Measurements from ENCODE around the gene RNPEP. TPM values are rescaled to one million over a fixed set of nuclear protein-coding genes. Genes with fewer than 3 reads are reported as not detected.
A peak's percentile ranks its signal among the peaks of the same experiment; 100 is the strongest.

Gene RNPEP, protein sequence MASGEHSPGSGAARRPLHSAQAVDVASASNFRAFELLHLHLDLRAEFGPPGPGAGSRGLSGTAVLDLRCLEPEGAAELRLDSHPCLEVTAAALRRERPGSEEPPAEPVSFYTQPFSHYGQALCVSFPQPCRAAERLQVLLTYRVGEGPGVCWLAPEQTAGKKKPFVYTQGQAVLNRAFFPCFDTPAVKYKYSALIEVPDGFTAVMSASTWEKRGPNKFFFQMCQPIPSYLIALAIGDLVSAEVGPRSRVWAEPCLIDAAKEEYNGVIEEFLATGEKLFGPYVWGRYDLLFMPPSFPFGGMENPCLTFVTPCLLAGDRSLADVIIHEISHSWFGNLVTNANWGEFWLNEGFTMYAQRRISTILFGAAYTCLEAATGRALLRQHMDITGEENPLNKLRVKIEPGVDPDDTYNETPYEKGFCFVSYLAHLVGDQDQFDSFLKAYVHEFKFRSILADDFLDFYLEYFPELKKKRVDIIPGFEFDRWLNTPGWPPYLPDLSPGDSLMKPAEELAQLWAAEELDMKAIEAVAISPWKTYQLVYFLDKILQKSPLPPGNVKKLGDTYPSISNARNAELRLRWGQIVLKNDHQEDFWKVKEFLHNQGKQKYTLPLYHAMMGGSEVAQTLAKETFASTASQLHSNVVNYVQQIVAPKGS
- 27.2 TPM for polyA plus RNA-seq (2013, experiment 1 of 2)
- 27.7 TPM for polyA plus RNA-seq (2013, experiment 2 of 2)

- H3K23ac ChIP-seq (ENCODE audit: low read depth, low read length, poor library complexity): peak within 1 kb of the TSS; percentile 94
- peaks cover 2 to 5% of the 10 kb centered on the region in 2 donors for H3K4me1 ChIP-seq (ENCODE audit: control insufficient read depth in 2 of 2, insufficient read depth in 1 of 2, low read depth in 1 of 2, low read length in 2 of 2)
- peaks cover 2% of the 10 kb centered on the region for H3K79me1 ChIP-seq (ENCODE audit: low read depth, low read length)
- peak within 1 kb of the TSS; percentile 98 for H3K9ac ChIP-seq (ENCODE audit: low read depth, low read length, poor library complexity)
- DNase-seq (ENCODE audit: low spot score): peak; percentile 64
- H3K36me3 ChIP-seq (replicated peaks in 1 of 2; ENCODE audit: control insufficient read depth in 2 of 2, insufficient read depth in 2 of 2, low read length in 2 of 2): peaks cover 0 to 5% of the 10 kb centered on the region in 2 donors
- H3K27ac ChIP-seq (replicated peaks; ENCODE audit: low read length): peak within 1 kb of the TSS; percentile 61
- H3K4me3 ChIP-seq (ENCODE audit: low read length in 2 of 2): peak within 1 kb of the TSS; percentile 65 to 100
- no peak within 1 kb of the TSS for H4K91ac ChIP-seq (ENCODE audit: low read depth, low read length, poor library complexity)
- no peak within 1 kb of the TSS for H2BK5ac ChIP-seq (ENCODE audit: low read length)
- H2AFZ ChIP-seq (ENCODE audit: low read length): peak within 1 kb of the TSS; percentile 82
- H3K9me3 ChIP-seq (replicated peaks in 1 of 2; ENCODE audit: control insufficient read depth in 2 of 2, insufficient read depth in 1 of 2, low read depth in 1 of 2, low read length in 2 of 2): no peaks in the 10 kb centered on the region
- peak within 1 kb of the TSS; percentile 82 for H2BK15ac ChIP-seq (ENCODE audit: low read length)
- WGBS, 2 donors (ENCODE audit: extremely low coverage in 2 of 2, insufficient read length in 2 of 2, insufficient replicate concordance in 1 of 2): no CpG with 5 or more reads among the region's 80 CpGs
- peak within 1 kb of the TSS; percentile 35 for H2BK120ac ChIP-seq (ENCODE audit: low read depth, low read length)
- H3K4me2 ChIP-seq (ENCODE audit: insufficient read depth, low read length, poor library complexity, severe bottlenecking): peak within 1 kb of the TSS; percentile 95
- H3K14ac ChIP-seq (ENCODE audit: low read length): peak within 1 kb of the TSS; percentile 98
- peaks cover 0 to 3% (median 0%) of the 10 kb centered on the region in 3 experiments for H3K27me3 ChIP-seq (ENCODE audit: control insufficient read depth in 3 of 3, insufficient read depth in 3 of 3, low read depth in 1 of 3, low read length in 3 of 3)
- H4K8ac ChIP-seq (ENCODE audit: low read depth, low read length): peak within 1 kb of the TSS; percentile 86
- no peak within 1 kb of the TSS for H2BK12ac ChIP-seq (ENCODE audit: low read length)
- no peak within 1 kb of the TSS for H3K4ac ChIP-seq (ENCODE audit: low read length)
- peak within 1 kb of the TSS; percentile 98 for H3K18ac ChIP-seq (ENCODE audit: low read length)
- peak within 1 kb of the TSS; percentile 43 for H2AK5ac ChIP-seq (ENCODE audit: low read depth, low read length)
These were observed at the start of gene RNPEP for GRCh38 chr1:201982623-201983379. TSS of gene RNPEP (plus strand) at chr1:201982648. CDS start at chr1:201982667, 19 bp downstream.

DNA sequence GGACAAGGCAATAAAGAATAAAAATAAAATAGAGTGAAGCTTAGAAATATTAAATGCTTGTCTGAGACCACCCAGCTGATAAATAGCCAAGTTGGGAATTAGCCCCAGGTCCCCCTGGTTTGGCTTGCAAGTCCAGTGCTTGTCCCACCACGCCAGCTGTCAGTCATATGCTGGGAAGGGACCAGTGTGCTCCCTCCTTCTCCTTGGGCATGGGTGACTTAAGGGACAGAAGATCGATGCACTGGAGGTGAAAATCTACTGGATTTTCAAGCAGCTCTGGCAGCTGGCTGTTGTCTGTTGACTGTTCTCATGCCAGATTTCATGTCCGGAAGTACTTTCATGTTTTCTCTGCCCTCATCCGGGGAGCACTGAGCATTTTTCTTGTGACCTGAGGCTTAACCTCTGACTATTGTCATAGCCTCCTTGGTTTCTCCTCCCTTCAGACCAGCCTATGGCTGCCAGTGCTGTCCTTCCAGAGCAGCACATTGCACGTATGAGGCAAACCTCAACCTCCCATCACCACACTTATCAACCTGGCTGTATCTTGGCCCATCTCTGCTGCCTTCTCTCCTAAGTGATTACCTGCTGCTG lies 48.5 kb upstream of the RNPEP start:
- H3K9me3 ChIP-seq (replicated peaks in 1 of 2; ENCODE audit: control insufficient read depth in 2 of 2, insufficient read depth in 1 of 2, low read depth in 1 of 2, low read length in 2 of 2): peaks cover 0 to 3% of the 10 kb centered on the region in 2 donors
- no CpG with 5 or more reads among the region's 5 CpGs for WGBS, 2 donors (ENCODE audit: extremely low coverage in 2 of 2, insufficient read length in 2 of 2, insufficient replicate concordance in 1 of 2)
- no peak overlapping the region for H3K4me3 ChIP-seq (ENCODE audit: low read length in 2 of 2)

DNA sequence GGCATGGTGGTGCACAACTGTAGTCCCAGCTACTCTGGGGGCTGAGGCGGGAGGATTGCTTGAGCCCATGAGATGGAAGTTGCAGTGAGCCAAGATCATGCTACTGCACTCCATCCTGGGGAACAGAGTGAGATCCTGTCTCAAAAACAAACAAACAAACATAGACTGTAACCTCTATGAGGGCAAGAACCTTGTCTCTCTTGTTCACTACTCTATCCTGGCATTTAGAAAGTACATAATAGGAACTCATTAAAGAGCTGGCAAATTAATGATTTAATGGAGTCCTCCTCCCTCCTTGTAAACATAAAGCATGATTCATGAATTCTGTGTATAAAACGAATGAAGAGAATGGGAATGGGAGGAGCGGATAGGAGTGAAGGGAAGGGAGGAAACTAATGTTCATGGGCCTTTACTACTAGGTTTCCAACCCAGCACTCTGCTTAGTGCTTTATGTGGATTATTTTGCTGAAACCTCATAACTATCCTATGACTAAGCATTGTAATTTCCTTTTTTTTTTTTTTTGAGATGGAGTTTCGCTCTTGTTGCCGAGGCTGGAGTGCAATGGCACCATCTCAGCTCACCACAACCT lies 44.7 kb upstream of the RNPEP start:
- no peak for DNase-seq (ENCODE audit: low spot score)
- 100% methylated on average over 2 of the region's 5 CpGs; no CpG with 5 or more reads in 1 of the 2 donors for WGBS, 2 donors (ENCODE audit: extremely low coverage in 2 of 2, insufficient read length in 2 of 2, insufficient replicate concordance in 1 of 2)
- no peak overlapping the region for H3K4me3 ChIP-seq (ENCODE audit: low read length in 2 of 2)

More for the DNA sequence above, 48.5 kb upstream of the RNPEP start:
- no peak for DNase-seq (ENCODE audit: low spot score)
- no peak overlapping the region for H4K8ac ChIP-seq (ENCODE audit: low read depth, low read length)
- no peaks in the 10 kb centered on the region for H3K79me1 ChIP-seq (ENCODE audit: low read depth, low read length)
- H3K18ac ChIP-seq (ENCODE audit: low read length): no peak overlapping the region
- no peak overlapping the region for H3K4ac ChIP-seq (ENCODE audit: low read length)
- peak overlapping the region; percentile 76 for H2AFZ ChIP-seq (ENCODE audit: low read length)
- no peak overlapping the region for H3K14ac ChIP-seq (ENCODE audit: low read length)
- no peak overlapping the region for H4K91ac ChIP-seq (ENCODE audit: low read depth, low read length, poor library complexity)
- no peak overlapping the region for H2BK15ac ChIP-seq (ENCODE audit: low read length)
- no peak overlapping the region for H3K4me2 ChIP-seq (ENCODE audit: insufficient read depth, low read length, poor library complexity, severe bottlenecking)
- H3K23ac ChIP-seq (ENCODE audit: low read depth, low read length, poor library complexity): no peak overlapping the region
- H2BK5ac ChIP-seq (ENCODE audit: low read length): no peak overlapping the region
- no peak overlapping the region for H2BK120ac ChIP-seq (ENCODE audit: low read depth, low read length)
- peaks cover 0 to 23% (median 1%) of the 10 kb centered on the region in 3 experiments for H3K27me3 ChIP-seq (ENCODE audit: control insufficient read depth in 3 of 3, insufficient read depth in 3 of 3, low read depth in 1 of 3, low read length in 3 of 3)
- H2AK5ac ChIP-seq (ENCODE audit: low read depth, low read length): no peak overlapping the region
- H3K36me3 ChIP-seq (replicated peaks in 1 of 2; ENCODE audit: control insufficient read depth in 2 of 2, insufficient read depth in 2 of 2, low read length in 2 of 2): no peaks in the 10 kb centered on the region
- H3K4me1 ChIP-seq (ENCODE audit: control insufficient read depth in 2 of 2, insufficient read depth in 1 of 2, low read depth in 1 of 2, low read length in 2 of 2): peaks cover 3 to 5% of the 10 kb centered on the region in 2 donors
- H3K9ac ChIP-seq (ENCODE audit: low read depth, low read length, poor library complexity): no peak overlapping the region
- no peak overlapping the region for H2BK12ac ChIP-seq (ENCODE audit: low read length)
- no peak overlapping the region for H3K27ac ChIP-seq (replicated peaks; ENCODE audit: low read length)

More for the DNA sequence above, 44.7 kb upstream of the RNPEP start:
- Histone ChIP-seq H2AK5ac (ENCODE audit: low read depth, low read length) (no peak overlapping the region), H3K36me3 (replicated peaks in 1 of 2; ENCODE audit: control insufficient read depth in 2 of 2, insufficient read depth in 2 of 2, low read length in 2 of 2) (no peaks in the 10 kb centered on the region), H3K4me2 (ENCODE audit: insufficient read depth, low read length, poor library complexity, severe bottlenecking) (no peak overlapping the region), H4K8ac (ENCODE audit: low read depth, low read length) (no peak overlapping the region), H3K18ac (ENCODE audit: low read length) (no peak overlapping the region), H3K27ac (replicated peaks; ENCODE audit: low read length) (no peak overlapping the region), H2BK5ac (ENCODE audit: low read length) (no peak overlapping the region), H3K4me1 (ENCODE audit: control insufficient read depth in 2 of 2, insufficient read depth in 1 of 2, low read depth in 1 of 2, low read length in 2 of 2) (peaks cover 11 to 16% of the 10 kb centered on the region in 2 donors), H2BK15ac (ENCODE audit: low read length) (no peak overlapping the region), H3K27me3 (ENCODE audit: control insufficient read depth in 3 of 3, insufficient read depth in 3 of 3, low read depth in 1 of 3, low read length in 3 of 3) (peaks cover 0 to 9% (median 0%) of the 10 kb centered on the region in 3 experiments), H3K9ac (ENCODE audit: low read depth, low read length, poor library complexity) (no peak overlapping the region), H3K14ac (ENCODE audit: low read length) (no peak overlapping the region), H2AFZ (ENCODE audit: low read length) (no peak overlapping the region), H3K79me1 (ENCODE audit: low read depth, low read length) (no peaks in the 10 kb centered on the region), H4K91ac (ENCODE audit: low read depth, low read length, poor library complexity) (no peak overlapping the region), H2BK12ac (ENCODE audit: low read length) (no peak overlapping the region), H3K4ac (ENCODE audit: low read length) (no peak overlapping the region), H3K9me3 (replicated peaks in 1 of 2; ENCODE audit: control insufficient read depth in 2 of 2, insufficient read depth in 1 of 2, low read depth in 1 of 2, low read length in 2 of 2) (no peaks in the 10 kb centered on the region), H2BK120ac (ENCODE audit: low read depth, low read length) (no peak overlapping the region), H3K23ac (ENCODE audit: low read depth, low read length, poor library complexity) (no peak overlapping the region)

All from neuronal stem cell (in vitro differentiated cells).